Skeletal muscle satellite cell (primary cell): ENCODE measurements around the gene DNAH3.

Source experiments
- H3K27me3 ChIP-seq: 2 replicates; pipeline ENCODE4 v1.7.0; 2013; ENCODE audit warnings: low read length; ENCODE audit not compliant: control insufficient read depth, insufficient read depth
- H3K36me3 ChIP-seq: 2 replicates; pipeline ENCODE4 v1.7.0; 2013; ENCODE audit warnings: mild to moderate bottlenecking, control low read depth, low read length; ENCODE audit not compliant: insufficient read depth
- H3K4me1 ChIP-seq: 2 replicates; pipeline ENCODE4 v1.7.0; 2013; ENCODE audit warnings: low read length; ENCODE audit not compliant: control insufficient read depth, insufficient read depth
- H3K4me2 ChIP-seq: 2 replicates; pipeline ENCODE4 v1.7.0; 2013; ENCODE audit warnings: mild to moderate bottlenecking, low read length
- H3K4me3 ChIP-seq: 2 replicates; pipeline ENCODE4 v1.7.0; 2013; ENCODE audit warnings: low read length
- H3K9ac ChIP-seq: 2 replicates; pipeline ENCODE4 v1.7.0; 2013; ENCODE audit warnings: mild to moderate bottlenecking, low read depth, low read length, moderate library complexity
- H3K9me3 ChIP-seq: replicated peaks from 2 replicates; pipeline ENCODE4 v1.7.0; 2013; ENCODE audit warnings: mild to moderate bottlenecking, control low read depth, low read length

Gene DNAH3

DNA sequence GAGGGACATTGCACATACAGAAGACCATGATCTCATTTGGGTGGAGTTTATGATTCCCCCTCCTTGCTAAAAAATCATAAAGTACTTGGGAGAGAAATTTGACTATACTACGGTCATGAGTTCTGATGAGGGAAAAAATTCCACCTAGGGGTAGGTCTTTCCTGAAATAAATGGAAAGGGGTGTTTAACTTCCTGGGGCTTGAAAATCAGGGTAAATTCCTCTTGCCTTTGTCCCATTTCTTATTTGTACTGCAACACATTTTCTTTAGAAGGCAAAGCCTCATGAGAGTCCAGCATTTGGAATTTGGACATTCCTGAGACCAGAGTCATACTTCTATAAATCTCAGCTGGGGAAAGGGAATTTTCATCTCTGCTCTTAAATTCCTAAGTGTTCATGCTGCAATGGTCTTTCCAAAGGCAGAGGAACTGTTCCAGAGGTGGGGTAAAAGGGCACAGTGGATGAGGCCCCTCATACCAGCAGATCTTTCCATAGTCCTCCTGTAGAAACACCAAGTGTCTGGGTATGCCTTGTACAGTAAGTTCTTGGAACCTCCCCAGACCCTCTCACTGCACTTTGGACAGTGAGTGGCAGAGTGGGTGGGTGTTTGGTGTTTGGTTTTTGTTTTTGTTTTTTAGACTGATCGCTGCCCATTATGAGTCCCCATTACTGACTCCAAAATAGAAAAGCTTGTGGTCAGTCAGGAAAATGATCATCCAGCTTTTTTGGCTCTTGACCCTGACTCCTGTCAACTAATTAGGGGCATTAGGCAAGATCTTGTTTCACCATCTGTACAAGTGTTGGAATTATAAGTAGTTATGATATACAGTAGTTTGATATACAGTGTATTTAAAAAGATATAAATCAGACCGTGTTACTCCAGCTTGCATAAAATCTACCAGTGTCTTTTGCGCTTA lies 244.0 kb downstream of the DNAH3 start:
- Histone ChIP-seq H3K4me3 (peak overlapping the region; percentile 58), H3K27me3 (no peaks in the 10 kb centered on the region), H3K36me3 (no peaks in the 10 kb centered on the region), H3K9ac (peak overlapping the region; percentile 80), H3K4me1 (peaks cover 83% of the 10 kb centered on the region), H3K4me2 (peak overlapping the region; percentile 75), H3K9me3 (no peaks in the 10 kb centered on the region)

DNA sequence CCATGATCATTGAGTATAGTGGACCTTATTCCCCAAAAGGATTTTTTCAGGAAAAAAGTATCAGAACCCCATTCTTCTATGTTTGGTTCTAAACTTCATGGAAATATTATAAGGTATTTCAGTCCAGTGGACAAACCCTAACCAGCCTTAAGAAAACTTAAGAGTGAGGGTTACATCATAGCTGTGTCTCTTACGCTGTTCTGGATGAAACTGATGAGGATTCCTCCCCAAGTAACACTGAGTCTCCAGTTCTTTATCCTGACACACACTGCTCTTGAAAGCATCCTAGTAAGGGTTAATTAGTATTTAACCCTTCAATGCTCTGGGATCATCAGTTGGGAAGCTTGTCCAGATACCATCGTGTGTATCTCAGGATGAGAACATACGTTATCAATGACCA lies 245.1 kb downstream of the DNAH3 start:
- H3K9ac ChIP-seq: peak overlapping the region; percentile 80
- H3K4me3 ChIP-seq: peak overlapping the region; percentile 58
- H3K4me2 ChIP-seq: peak overlapping the region; percentile 75
- H3K36me3 ChIP-seq: no peaks in the 10 kb centered on the region
- no peaks in the 10 kb centered on the region for H3K27me3 ChIP-seq
- H3K9me3 ChIP-seq: no peaks in the 10 kb centered on the region
- H3K4me1 ChIP-seq: peaks cover 79% of the 10 kb centered on the region

DNA sequence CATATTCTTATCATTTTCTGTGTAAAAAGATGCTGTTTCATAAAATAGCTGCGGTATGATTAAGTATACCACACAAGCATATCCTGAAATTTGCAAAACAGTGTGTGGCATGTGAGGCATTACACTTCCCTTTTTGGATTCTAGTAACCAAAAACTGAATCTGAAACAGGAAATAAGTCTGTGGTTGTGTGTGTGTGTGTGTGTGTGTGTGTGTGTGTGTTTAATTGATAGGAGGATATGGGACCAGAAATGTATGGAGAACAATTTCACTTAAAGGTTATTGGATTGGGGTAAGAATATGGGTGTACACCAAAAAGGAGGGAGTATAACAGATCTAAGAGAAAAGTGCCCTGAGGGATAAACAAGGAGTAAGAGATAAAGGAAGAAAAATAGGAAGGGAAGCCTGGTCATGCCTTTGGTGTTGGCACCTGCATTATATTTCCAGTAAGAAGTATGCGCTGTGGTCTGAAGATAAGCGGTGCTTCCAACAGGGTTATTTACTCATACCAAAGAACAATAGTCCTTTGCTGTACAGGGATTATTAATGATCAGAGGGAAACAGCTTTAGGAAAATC lies 246.1 kb downstream of the DNAH3 start:
- H3K9ac ChIP-seq: peak overlapping the region; percentile 80
- no peaks in the 10 kb centered on the region for H3K9me3 ChIP-seq
- peak overlapping the region; percentile 3 for H3K4me3 ChIP-seq
- H3K4me1 ChIP-seq: peaks cover 70% of the 10 kb centered on the region
- no peaks in the 10 kb centered on the region for H3K27me3 ChIP-seq
- peak overlapping the region; percentile 44 for H3K4me2 ChIP-seq
- no peaks in the 10 kb centered on the region for H3K36me3 ChIP-seq

DNA sequence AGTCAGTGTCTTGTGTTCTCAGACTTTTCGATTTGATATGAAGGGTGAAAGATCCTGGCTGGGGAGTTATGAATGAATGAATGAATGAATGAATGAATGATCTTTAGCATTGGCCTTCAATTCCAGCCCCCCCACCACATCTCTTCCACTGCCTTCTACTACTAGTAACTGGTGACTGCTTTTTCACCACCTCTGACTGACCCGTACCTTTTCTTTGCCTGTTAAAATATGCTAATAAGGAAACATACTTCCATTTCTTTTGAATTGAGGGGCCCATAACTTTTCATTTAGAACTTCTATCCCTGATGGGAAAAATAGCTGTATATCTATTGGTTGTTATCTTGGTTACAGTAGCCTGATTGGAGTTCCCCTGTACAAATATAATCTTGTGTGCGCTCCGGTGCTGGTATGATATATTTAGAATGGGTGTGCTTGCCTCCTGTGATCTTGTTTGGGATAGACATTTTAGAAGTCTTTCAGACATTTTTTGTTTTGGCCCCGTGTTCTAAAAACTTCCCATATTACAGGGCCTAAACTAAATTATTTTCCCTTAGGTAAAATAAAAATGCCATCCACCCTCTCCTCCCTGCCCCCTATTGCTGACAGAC lies 246.6 kb downstream of the DNAH3 start:
- H3K9me3 ChIP-seq: no peaks in the 10 kb centered on the region

DNA sequence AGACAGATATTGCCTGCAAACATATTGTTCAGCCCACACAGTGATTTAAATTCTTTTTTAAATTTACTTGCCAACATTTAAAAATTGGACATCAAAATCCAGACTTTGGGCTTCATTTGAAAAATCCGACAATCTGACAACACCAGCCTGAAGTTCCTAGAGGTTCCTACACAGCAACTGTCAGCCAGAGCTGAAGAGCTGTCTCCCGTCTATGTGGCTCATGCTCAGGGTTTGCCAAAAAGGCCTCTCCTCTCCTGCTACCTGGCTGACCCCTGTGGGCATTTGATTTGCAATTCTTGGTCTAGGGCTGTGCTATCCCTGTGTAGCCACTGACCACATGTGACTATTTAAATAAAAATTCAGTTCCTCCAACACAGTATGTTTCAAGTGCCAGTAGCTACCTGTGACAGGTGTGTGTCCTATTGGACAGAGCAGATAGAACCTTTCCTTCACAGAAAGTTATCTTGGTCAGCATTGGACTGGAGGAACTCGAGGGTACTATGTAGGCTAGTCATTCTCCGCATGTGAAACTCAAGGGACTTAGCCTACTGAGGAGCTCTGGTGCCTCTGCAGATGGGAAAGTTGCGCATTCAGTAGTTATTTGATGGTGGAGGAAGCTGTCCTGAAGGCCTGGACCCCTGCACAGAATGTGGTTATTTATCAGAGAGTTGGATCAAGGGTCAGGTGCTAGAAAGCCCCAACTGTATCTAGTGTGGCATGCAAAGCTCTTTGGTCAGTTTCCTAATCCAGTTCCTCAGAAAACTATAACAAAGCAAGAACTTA lies 247.3 kb downstream of the DNAH3 start:
- Histone ChIP-seq H3K4me3 (no peak overlapping the region), H3K27me3 (no peaks in the 10 kb centered on the region), H3K4me2 (peak overlapping the region; percentile 44), H3K9ac (no peak overlapping the region), H3K9me3 (no peaks in the 10 kb centered on the region), H3K36me3 (no peaks in the 10 kb centered on the region), H3K4me1 (peaks cover 71% of the 10 kb centered on the region)

More for the DNA sequence above, 246.6 kb downstream of the DNAH3 start:
- Histone ChIP-seq H3K27me3 (no peaks in the 10 kb centered on the region), H3K36me3 (no peaks in the 10 kb centered on the region), H3K4me2 (peak overlapping the region; percentile 44), H3K9ac (peak overlapping the region; percentile 80), H3K4me1 (peaks cover 70% of the 10 kb centered on the region), H3K4me3 (no peak overlapping the region)

DNA sequence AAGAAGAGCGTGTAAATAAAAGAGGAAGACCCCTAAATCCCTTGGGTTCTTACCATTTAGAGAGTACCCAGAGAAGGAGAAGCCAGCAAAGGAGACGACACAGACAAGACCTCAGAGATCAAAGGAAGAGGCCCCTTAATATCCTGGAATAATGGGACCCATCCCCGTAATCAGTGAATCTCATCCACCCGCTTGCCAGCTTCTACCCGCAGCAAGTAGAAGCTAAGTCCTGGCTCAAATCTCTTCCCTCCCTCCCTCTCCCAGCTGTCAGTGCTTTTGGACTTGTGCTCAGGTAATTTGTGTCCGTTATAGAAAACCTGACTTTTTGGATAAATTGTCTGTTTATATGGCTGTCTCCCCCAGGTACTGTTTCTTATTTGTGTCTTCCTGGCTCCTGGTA lies 248.2 kb downstream of the DNAH3 start:
- Histone ChIP-seq H3K27me3 (no peaks in the 10 kb centered on the region), H3K9me3 (no peaks in the 10 kb centered on the region), H3K36me3 (peaks cover 5% of the 10 kb centered on the region), H3K4me1 (peaks cover 71% of the 10 kb centered on the region), H3K9ac (no peak overlapping the region), H3K4me2 (peak overlapping the region; percentile 93), H3K4me3 (peak overlapping the region; percentile 90)

DNA sequence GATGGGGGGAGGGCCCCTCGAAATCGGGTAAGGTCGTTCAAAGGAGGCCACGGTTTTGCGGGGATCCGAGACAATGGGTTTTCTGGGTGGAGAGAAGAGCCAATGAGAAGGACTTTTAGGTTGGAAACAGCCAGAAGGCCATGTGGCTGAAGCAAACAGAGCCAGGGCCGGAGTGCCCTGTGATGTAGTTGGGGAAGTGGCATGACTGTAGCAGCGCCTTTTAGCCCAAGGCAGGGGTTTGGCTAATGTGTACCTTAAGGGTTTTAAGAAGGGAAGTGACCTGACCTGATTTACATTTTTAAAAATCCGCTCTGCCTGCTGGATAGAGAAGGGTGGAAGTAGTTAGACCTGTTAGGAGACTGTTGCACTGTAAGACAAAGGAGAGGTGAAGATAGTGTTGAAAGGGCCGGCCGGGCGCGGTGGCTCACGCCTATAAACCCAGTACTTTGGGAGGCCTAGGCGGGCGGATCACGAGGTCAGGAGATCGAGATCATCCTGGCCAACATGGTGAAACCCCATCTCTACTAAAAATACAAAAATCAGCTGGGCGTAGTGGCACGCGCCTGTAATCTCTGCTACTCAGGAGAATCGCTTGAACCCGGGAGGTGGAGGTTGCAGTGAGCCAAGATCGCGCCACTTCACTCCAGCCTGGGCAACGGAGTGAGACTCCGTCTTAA lies 249.1 kb downstream of the DNAH3 start:
- peak overlapping the region; percentile 100 for H3K9ac ChIP-seq
- no peaks in the 10 kb centered on the region for H3K9me3 ChIP-seq
- peaks cover 11% of the 10 kb centered on the region for H3K36me3 ChIP-seq
- peak overlapping the region; percentile 93 for H3K4me2 ChIP-seq
- peaks cover 71% of the 10 kb centered on the region for H3K4me1 ChIP-seq
- peak overlapping the region; percentile 90 for H3K4me3 ChIP-seq
- no peaks in the 10 kb centered on the region for H3K27me3 ChIP-seq

DNA sequence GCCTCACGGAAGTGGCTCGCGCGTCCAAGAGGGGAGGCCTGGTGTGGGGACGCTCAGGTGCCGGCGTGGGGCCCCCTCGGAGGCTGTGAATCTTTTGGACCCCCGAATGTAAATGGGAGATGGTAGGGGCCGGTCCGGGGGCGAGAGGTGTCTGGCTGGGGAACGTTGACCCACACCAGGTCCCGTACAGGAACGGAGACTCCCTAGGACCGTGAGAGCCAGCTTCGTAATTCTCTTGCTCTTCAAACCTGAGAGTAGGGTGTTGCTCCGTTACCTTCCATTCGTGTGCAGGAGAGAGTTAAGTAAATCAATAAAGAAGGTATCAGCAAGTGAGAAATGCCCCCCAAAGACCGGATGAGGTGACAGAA lies 249.6 kb downstream of the DNAH3 start:
- Histone ChIP-seq H3K9ac (peak overlapping the region; percentile 100), H3K4me1 (peaks cover 67% of the 10 kb centered on the region), H3K36me3 (peaks cover 13% of the 10 kb centered on the region), H3K9me3 (no peaks in the 10 kb centered on the region), H3K4me2 (peak overlapping the region; percentile 93), H3K4me3 (peak overlapping the region; percentile 90), H3K27me3 (no peaks in the 10 kb centered on the region)

DNA sequence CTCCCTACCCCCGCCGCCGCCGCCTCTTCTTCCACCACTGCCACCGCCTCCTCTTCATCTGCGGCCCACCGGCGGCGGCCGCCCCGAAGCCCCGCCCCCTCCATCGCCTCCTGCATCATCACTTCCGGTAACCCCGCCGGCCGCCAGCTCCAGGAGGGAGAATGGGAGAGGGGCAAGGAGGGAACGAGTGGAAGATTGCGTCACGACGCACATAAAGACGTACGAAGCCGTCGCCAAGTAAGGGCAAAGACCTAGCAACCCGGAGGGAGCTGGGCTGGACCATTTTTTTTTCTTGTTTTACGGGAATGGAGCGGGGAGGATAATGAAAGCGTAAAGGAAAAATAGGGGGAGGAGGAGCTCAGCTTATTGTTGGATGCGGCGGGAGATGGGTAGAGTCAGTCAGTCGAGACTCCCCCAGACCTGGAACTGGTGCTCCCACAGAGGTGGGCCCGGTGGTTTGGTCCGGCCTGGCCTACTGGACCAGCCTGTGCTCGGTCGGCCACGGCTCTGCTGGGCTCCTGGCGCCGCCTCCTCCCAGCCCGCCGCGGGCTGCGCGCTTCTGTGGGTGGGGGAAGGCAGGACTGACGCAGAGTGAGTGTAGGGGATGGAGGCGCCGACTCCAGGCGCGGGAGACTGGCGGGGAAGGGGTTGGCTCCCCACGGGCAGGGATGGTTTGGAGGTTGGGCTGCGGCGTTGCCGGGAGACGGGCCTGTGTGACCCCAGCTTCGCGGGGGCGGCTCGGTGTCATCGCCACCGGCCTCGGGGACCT lies 250.2 kb downstream of the DNAH3 start, which contains the start of the genes DCUN1D3 and LYRM1:
Gene DCUN1D3 (minus strand): TSS at position 60 of the 769 bp plus-strand sequence. CDS start 37,820 bp downstream, outside the sequence.
Gene LYRM1 (plus strand): TSS at position 473 of the 769 bp plus-strand sequence. CDS start 14,785 bp downstream, outside the sequence.
- H3K27me3 ChIP-seq: no peaks in the 10 kb centered on the region
- H3K4me3 ChIP-seq: peak within 1 kb of the TSS; percentile 90
- H3K36me3 ChIP-seq: peaks cover 19% of the 10 kb centered on the region
- peaks cover 62% of the 10 kb centered on the region for H3K4me1 ChIP-seq
- peak within 1 kb of the TSS; percentile 100 for H3K9ac ChIP-seq
- no peaks in the 10 kb centered on the region for H3K9me3 ChIP-seq
- peak within 1 kb of the TSS; percentile 93 for H3K4me2 ChIP-seq
